Measurements from ENCODE around the gene APBB2. TPM values are rescaled to one million over a fixed set of nuclear protein-coding genes. Genes with fewer than 3 reads are reported as not detected.
A peak's percentile ranks its signal among the peaks of the same experiment; 100 is the strongest.

Gene APBB2
- total and polyA plus RNA-seq, 12 donors = 5.2 to 35.4 (median 26.3) TPM

DNA sequence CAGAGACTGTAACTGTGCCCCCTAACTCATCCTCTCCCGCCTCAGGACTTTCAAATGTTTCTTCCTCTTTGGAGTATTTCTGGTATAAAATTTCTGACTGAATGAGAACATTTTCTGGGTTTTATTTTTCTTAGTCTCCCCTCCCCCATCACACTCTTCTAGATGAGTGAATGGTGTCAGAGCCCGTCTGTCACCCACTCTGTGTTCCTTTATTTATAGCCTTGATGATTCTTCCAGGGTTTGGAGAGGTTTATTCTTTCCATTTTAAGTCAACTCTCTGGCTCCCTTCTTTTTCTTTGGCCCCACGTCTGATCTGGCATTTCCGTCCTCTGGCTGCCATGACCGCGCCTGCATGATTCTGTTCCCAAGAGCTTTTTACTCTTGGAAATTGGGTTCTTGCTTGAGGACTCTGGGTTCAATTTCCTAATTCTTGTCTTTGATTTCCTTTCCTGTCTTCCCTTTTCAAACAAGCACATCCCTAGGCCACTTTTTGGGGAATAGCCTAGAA lies 335.7 kb downstream of the APBB2 start:
- TF ChIP-seq, protein P1, sequence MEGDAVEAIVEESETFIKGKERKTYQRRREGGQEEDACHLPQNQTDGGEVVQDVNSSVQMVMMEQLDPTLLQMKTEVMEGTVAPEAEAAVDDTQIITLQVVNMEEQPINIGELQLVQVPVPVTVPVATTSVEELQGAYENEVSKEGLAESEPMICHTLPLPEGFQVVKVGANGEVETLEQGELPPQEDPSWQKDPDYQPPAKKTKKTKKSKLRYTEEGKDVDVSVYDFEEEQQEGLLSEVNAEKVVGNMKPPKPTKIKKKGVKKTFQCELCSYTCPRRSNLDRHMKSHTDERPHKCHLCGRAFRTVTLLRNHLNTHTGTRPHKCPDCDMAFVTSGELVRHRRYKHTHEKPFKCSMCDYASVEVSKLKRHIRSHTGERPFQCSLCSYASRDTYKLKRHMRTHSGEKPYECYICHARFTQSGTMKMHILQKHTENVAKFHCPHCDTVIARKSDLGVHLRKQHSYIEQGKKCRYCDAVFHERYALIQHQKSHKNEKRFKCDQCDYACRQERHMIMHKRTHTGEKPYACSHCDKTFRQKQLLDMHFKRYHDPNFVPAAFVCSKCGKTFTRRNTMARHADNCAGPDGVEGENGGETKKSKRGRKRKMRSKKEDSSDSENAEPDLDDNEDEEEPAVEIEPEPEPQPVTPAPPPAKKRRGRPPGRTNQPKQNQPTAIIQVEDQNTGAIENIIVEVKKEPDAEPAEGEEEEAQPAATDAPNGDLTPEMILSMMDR (IDR thresholded peaks at IDR 0.05) = no peak
- no peak overlapping the region for H3K27ac ChIP-seq
- H3K4me3 ChIP-seq = no peak overlapping the region
- DNase-seq (no peak), ATAC-seq (peak in 3 of 8 donors; percentile 38 to 49 (median 42))
- no peaks in the 10 kb centered on the region for H3K27me3 ChIP-seq
- 82 to 84% methylated on average over 6 of the region's 6 CpGs for WGBS, 2 donors
- H3K36me3 ChIP-seq = peaks cover 0 to 75% (median 0%) of the 10 kb centered on the region in 9 donors
- H3K9me3 ChIP-seq = no peaks in the 10 kb centered on the region
- H3K4me1 ChIP-seq = peaks cover 0 to 9% (median 0%) of the 10 kb centered on the region in 9 donors
- intact Hi-C loops (cut with DNase I) = no loop called here

DNA sequence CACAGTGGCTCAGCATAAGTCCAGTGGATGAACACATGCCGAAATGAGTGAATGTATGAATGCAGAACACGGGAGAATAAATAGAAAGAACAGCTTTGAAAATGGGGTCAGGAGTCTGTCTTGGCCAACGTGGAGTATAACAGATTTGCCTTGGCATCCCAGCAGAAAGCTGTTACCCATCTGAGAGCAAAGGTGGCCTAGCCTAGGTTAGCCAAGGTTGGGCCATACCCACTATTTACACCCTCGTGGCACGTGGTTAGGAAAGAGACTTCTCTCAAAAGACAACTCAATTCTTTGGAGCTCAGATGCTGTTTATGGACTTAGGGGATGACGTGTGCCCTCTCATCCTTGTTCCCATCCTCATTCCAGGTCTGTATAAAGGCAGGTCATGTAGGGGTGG lies 337.3 kb downstream of the APBB2 start:
- Histone ChIP-seq H3K4me3 (no peak overlapping the region), H3K27me3 (no peaks in the 10 kb centered on the region), H3K4me1 (peaks cover 0 to 9% (median 0%) of the 10 kb centered on the region in 9 donors), H3K9me3 (no peaks in the 10 kb centered on the region), H3K36me3 (peaks cover 0 to 67% (median 0%) of the 10 kb centered on the region in 9 donors), H3K27ac (no peak overlapping the region)
- TF ChIP-seq, protein P1 (IDR thresholded peaks at IDR 0.05) = no peak
- intact Hi-C loops (cut with DNase I) = no loop called here
- ATAC-seq (no peak), DNase-seq (no peak)
- 95 to 97% methylated on average over 6 of the region's 6 CpGs for WGBS, 2 donors

DNA sequence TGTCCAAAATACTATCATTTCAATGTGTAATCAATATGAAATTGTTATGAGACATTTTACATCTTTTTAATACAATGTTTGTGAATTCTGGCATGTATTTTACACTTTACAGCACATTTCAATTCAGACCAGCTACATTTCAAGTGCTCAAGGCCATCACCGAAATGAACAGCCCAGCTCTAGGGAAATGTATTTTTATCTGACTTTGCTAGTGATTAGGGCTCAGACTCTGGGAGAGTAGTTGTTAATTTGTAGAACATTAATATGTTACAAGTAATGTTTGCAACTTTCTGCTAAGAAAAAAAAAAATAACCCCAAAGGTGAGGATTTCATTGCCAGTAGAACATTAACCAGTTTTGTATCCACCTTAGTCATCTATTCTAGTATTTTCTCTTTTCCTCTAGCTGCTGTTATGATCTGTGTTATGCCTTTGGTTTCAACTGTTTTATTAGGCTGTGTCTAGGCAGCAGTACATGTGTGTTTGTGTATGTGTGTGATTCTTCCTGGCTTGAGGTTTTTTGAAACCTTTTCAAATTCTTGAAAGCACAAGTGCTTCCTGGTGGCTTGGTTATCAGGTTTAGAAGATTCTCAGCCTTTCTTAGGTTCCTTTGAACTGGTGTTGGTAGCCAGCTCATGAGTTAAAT lies 338.7 kb downstream of the APBB2 start:
- 44 to 70% methylated on average over 1 of the region's 1 CpG for WGBS, 2 donors

DNA sequence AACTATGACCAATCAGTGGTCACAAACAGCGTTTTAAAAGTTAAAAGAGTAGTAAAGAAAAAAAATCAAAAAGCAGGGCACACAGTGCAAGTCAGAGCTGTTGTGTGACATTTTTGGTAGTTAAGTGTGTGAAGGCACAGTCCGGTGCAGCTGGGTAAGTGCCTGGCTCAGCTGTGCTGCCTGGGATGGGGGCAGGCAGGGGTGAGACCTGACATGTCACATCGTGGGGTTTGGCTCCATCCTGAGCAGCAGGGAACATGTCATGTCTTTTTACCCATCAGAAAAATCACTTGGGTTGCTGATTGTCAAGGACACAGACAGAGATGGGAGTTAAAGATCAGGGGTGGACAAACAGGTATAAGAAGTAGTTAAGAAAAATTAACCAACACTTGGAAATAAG lies 339.4 kb downstream of the APBB2 start:
- peak in 3 of 8 donors; percentile 48 to 86 (median 80) for ATAC-seq
- Histone ChIP-seq H3K27ac (no peak overlapping the region), H3K27me3 (no peaks in the 10 kb centered on the region), H3K4me1 (peaks cover 0 to 9% (median 0%) of the 10 kb centered on the region in 9 donors), H3K36me3 (peaks cover 0 to 62% (median 0%) of the 10 kb centered on the region in 9 donors), H3K9me3 (no peaks in the 10 kb centered on the region), H3K4me3 (no peak overlapping the region)
- TF ChIP-seq, protein P1 (IDR thresholded peaks at IDR 0.05) = no peak
- WGBS, 2 donors = 56 to 59% methylated on average over 3 of the region's 3 CpGs
- DNase-seq = no peak
- intact Hi-C loops (cut with DNase I) = no loop called here

More for the DNA sequence above, 338.7 kb downstream of the APBB2 start:
- ATAC-seq (no peak), DNase-seq (no peak)
- Histone ChIP-seq H3K27ac (no peak overlapping the region), H3K9me3 (no peaks in the 10 kb centered on the region), H3K4me1 (peaks cover 0 to 9% (median 0%) of the 10 kb centered on the region in 9 donors), H3K27me3 (no peaks in the 10 kb centered on the region), H3K4me3 (no peak overlapping the region), H3K36me3 (peaks cover 0 to 66% (median 0%) of the 10 kb centered on the region in 9 donors)
- TF ChIP-seq, protein P1 (IDR thresholded peaks at IDR 0.05) = no peak
- intact Hi-C loops (cut with DNase I) = no loop called here

Measured in heart right ventricle (tissue), 16 donors.